ENCODE data around the gene PPP4R4.
"Not testable (repeated sequence)": the region's sequence is repeated elsewhere in the genome, so short reads cannot be mapped to it uniquely, and the experiment has no call there.

PPP4R4 gene

DNA sequence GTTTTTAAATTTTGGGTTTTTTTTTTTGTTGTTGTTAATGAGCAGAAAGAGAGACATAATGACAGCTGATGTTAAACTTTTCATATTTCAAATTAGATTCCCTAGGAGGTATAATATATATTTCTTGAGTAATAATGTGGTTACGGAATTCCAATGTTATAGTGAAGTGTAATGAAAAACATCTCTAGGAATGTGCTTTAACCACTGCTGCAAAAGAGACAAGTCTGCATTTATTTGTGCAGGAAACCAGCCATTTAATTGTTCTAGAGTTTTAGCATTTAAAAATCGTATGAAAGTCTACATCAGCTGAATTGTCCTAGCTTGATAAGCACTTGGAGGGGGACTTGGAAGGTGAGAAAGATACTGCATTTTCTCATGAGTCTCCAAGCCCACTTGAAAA, 104.6 kb downstream of the PPP4R4 start:
- DNase-seq: no peak

DNA sequence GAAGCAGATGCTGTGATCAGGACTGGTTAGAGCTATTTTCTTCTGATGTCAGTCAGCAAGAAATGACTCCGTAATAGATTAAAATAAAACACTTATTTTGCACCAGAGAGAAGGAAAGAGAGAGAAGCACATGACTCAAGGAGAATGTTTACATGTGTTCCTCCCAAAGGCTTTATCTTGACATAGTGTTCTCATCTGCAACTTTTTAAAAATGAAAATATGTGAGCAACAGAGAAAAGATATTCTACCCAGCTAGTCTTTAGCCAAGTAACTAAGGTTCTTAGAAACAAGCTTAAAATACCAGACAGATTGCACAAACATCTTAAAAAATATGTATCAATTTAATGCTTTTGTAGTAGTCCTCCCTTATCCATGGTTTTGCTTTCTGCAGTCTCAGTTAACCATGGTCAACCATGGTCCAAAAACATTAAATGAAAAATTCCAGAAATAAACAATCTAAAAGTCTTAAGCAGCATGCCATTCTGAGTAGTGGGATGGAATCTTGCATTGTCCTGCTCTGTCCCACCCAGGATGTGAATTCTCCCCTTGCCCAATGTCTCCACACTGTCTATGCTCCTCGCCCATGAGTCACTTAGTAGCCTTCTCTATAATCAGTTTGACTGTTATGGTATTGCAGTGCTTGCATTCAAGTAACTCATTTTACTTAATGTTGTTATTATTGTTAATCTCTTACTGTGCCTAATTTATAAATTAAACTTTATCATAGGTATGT, 109.0 kb downstream of the PPP4R4 start:
- DNase-seq: no peak

DNA sequence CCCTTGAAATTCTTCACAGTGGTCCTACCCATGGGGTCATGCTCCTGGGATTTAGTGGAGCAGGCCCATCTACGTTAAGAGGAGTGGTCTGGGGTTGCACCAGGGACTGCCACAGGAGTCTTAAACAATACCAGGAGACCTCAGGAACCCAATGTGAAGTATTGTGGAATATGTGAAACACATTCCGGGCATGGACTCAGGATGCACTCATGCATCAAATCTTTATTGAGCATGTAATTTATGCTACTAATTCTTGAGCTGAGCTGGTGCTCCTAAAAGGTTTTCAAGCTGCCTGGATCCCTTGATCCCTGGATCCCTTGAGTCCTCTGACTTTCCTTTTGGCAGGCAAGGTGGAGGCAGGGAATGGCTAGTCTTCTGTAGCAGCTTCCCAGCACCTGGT, 110.1 kb downstream of the PPP4R4 start:
- DNase-seq: no peak

DNA sequence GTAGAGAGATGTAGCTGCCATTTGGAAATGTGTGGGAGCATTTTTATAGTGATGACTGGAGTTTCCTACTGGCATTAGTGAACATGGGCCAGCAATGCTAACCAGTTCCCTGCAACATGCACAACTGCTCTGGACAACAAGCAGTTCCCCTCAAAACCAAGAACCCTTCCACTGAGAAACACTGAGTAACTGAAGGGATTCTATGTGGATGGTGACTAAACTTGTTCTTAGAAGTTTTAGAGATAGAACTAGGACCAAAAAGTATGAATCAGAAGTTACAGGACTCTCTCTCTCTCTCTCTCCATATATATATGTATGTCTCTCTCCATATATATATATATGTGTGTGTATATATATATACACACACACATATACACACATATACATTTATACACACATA, 111.0 kb downstream of the PPP4R4 start:
- DNase-seq: no peak

DNA sequence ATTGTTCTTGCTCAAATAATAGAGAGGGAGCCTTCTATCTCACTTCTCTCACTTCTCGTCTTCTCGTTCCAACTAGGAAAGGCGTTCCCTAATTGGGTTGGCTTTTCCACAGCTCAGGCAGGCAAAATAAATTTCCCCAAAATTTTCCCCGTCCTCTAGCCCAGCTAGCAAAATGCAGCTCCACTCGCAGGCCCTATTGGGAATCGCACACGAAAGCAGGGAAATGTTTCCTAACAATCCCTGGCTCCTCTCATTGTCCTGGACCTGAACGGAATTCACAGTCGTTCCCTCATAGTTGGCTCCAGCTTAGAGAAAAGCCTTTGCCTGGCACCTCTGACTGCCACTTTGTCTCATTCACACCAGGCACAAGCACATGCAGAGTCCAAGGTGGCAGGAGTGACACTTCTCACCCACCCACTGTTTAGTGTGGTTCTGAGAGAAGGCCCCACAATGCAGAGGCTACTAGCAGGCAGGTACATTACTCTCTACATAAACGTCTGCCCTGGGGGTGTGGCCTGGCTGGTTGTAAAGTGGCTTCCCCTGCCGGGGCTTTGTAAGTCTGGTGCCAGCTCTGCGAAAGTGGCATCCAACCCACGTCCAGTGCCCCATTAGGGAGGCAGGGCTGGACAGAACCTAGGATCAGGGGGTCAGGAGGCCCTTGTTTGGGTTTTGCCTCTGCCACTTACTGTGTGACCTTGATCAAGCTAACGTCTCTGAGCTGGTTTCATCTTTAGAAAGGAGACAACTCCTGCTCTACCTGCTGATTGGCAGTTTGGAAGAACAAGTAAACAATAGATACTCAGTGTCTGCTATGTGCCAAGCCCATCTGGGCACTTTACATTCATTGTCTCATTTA, 114.7 kb downstream of the PPP4R4 start:
- no peak for DNase-seq

DNA sequence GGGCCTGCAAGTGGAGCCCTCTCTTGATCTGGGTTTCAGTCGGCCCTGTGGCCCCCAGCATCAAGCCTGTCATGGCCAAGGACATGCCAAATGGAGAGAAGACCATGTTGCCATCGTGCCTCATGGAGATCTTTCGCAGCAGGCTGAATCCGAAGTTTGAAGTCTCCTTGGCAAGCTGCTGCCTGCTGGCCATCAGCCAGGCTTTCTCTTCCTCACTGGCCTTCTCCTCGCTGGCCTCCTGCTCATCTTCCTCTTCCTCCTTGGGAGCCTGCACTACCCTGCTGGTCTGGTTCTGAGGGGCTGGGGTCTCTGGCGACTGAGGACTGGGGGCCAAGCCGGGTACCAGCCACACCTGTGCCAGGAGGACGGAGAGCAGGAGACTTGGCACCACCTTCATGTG, 116.1 kb downstream of the PPP4R4 start:
- DNase-seq: no peak

DNA sequence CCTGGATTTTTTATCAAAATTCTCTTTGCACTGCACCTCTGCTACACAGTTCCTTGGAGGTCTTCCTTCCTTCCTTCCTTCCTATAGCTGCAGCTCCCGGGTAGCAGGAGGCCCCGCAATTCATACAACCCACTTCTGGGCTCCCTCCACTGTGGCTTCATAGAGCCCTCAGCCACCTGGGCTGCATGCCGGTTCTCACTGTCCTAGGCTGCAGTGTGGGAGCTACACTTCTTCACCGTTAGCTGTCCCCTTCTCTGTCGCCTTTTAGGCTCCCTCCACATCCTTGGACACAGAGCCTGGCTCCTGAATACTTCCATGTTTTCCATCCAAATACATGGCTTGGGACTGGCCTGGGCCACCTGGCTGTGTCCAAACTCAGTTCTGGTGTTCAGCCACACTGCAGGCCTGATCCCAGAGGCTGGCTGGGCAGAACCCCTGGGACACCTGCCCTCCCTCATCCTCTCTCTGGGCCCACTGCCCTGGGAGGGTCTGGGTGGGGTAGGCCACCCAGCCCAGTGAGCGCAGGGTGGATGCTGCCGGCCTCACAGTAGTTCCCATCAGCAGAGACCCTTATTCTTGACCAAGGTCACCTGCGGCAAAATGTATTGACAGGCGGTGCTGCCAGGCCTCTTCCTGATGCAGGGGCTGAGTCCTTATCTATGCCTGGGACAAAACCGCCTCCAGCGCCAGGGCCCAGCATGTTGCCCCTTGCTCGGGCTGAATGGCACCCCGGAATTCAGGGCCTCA, 117.2 kb downstream of the PPP4R4 start:
- DNase-seq: no peak

DNA sequence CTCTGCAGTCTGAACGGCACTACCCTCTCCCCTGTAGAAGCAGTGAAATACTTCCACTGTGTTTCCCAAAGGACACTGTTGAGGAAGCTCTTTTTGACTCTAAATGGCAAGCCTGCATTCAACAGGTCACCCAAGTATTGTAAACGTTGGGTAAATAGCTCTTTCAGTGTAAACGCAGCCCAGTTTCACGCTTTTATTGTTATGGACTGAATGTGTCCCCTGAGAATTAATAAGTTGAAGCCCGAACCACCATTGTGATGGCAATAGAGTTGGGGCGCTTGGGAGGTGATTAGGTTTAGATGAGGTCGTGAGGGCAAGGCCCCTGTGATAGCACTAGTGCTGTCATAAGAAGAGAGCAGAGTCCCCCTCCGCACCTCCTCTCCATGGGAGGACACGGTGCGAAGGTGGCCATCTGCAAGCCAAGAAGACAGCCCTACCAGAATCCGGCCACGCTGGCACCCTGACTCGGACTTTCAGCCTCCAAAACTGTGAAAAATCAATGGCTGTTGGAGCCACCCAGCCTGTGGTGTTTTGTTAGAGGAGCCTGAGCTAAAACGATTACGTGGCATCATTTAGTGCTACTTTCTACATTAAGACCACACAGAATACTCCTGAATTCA, 117.9 kb downstream of the PPP4R4 start:
- DNase-seq: no peak

DNA sequence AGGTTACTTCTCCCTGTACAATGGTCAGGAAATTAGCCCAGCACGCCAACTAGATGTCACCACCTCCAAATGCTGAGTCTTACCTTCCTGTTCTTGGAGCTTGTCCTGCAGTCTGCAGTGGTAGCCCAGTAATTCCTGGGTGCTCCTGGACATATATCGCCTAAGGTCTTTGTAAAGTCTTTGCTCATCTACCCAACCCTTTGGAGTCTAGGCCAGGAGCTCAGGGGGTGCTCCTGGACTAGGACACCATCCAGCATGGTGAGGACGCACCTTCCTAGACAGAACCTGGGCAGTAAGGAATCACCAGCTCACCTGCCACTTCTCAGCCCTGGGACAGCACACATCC, 118.4 kb downstream of the PPP4R4 start:
- DNase-seq: no peak

DNA sequence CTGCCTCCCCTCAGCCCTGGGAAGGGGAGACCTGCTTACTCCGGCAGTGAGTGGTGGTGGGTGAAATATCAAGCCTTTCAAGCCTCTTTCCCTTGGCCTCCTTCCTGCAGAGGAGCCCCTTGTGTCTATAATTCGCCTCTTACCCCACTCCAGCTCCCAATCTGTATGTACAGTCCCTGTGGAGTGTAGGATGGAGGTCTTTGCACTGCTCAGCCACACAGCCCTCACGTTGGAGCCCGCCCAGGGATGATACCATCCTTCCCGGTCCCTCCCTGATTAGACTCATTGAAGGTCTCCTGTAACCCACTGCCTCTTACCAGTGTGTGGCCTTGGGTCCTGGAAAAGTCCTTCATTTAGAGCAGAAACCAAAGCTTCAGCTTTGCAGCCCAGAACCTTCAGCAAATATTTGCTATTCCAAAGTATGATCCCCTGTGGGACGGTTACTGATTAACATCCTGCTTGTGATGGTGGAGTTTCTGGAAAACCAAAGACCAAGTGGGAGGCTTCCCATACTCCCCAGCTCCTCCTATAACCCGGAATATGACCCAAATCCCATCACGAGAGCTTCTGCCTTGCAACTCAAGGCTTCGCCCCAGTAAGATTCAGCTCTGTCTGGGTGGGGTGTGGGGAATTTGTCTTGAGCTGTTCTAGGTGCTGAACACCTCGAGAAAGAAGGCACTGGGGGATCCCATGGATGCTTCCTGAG, 118.9 kb downstream of the PPP4R4 start, which contains the start of gene SERPINA10:
SERPINA10 (minus strand) TSS at position 397 of the 706 bp plus-strand sequence. CDS start 2,675 bp downstream, outside the sequence.
- DNase-seq: no peak

DNA sequence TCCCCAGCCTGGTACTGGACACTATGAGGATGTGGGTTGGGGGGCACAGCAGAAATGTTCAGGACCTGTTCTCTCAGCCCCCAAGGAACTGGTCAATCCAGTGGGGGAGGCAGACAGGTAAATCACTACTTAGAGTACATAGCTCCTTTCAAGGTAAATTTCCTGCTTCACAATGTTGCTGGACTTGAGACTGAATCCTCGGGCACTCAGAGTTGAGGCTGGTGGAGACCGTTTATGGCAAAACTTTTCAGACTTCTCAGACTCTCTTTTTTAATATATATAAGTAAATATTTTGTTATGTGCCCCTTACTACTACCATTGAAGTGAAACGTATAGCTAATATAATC, 119.4 kb downstream of the PPP4R4 start:
- no peak for DNase-seq

DNA sequence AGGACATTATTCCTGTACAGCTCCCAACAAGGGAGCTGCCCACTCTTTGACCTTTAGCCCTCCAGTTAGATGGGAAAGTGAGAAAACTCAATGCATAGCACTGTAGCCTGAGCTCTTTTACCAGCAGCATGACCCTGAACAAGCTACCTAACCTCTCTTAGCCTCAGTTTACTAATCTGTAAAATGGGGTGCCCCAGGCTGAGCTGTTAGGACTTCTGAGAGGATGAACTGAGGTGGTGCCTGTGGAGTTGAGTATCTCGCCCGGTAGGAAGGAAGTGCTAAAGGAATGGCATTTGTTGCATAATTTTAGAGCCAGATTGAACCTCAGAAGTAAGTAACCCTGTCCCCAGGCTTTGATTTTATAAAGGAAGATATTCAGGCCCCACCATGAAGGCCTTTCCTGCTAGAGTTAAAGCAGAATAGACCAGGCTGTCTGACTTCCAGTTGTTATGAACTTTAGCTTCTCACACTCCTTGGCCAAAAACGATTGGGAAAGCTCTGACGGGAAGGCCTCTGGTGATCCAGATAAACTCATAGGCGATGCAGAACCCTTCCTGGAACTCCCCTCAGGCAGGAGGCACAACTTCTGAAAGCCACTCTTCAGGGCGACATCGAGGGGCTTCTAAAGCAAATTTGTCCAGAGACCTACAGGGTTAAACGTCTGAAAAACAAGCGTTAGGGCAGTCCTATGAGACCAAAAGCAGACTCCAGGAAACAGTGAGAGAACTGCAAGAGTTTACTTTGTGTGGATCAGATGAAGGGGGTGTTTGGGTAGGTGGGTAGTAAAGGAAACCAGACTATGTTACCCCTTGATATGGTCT, 121.4 kb downstream of the PPP4R4 start:
- no peak for DNase-seq

DNA sequence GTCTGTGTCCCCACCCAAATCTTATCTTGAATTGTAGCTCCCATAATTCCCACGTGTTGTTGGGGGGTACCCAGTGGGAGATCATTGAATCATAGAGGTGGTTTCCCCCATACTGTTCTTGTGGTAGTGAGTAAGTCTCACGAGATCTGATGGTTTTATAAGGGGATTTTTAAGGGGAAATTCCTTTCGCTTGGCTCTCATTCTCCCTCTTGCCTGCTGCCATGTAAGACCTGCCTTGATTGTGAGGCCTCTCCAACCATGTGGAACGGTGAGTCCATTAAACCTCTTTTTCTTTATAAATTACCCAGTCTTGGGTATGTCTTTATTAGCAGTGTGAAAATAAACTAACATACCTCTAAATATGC, 122.0 kb downstream of the PPP4R4 start:
- DNase-seq: not testable (repeated sequence)

DNA sequence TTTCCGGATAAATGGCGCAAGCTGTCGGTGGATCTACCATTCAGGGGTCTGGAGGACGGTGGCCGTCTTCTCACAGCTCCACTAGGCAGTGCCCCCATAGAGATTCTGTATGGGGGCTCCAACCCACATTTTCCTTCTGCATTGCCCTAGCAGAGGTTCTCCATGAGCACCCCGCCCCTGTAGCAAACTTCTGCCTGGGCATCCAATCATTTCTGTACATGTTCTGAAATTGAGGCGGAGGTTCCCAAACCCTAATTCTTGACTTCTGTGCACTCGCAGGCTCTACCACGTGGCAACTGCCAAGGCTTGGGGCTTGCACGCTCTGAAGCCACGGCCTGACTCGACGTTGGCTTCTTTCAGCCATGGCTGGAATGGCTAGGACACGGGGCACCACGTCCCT, 124.0 kb downstream of the PPP4R4 start:
- DNase-seq: no peak

DNA sequence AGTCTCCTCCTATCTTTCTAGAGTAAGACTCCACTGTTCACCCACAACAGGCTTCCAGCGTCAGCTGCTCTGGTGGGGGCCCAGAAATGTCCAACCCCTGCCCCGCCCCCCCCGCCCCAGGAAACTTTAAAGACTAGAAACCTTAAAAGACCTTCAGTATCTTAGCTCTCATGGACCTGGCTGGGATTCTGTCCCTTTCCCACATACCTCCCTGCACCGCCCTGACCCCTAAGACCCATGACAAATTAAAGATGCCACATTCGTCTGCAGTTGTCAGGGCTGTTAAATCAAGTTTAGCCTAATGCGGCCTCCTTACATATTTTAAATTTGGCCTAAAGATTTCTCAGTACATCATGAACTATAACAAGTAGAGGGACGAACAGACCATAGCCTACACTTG, 129.0 kb downstream of the PPP4R4 start:
- no peak for DNase-seq

DNA sequence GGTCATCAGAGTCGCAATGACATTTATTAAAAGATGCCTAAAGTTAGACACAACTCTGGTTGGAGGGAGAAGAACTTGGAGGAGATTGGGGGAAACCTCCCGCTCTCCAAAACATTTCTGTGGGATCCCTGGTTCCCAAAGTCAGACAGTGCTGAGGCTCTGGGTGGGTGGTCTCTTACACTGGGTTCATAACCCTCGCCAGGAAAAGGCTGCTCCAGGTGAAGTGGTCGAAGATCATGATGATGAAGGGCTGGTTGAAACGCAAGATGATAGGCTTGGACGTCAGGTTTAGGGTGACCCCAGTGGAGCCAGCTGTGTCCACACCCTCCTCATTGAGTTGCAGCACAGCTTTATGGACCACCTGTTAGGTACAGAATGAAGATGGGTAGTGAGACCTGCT, 130.1 kb downstream of the PPP4R4 start:
- no peak for DNase-seq

DNA sequence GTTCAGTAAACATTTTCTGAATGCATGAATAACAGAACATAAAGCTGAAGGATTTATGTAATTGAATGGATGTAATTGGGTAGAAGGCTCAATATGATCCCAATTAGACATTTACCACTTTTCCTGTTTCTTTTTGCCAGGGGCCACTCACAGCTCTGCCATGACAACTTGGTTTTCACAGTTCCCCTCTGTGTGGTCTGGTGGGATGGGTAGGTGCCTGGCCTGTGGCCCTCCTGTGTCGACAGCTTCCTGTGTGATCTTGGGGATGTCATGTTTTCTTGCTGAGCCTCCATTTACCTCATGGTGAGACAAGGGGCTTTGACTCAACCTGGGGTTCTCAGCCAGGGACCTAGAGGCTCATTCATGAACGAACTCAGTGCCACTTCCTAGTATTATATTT, 131.5 kb downstream of the PPP4R4 start:
- DNase-seq: no peak

DNA sequence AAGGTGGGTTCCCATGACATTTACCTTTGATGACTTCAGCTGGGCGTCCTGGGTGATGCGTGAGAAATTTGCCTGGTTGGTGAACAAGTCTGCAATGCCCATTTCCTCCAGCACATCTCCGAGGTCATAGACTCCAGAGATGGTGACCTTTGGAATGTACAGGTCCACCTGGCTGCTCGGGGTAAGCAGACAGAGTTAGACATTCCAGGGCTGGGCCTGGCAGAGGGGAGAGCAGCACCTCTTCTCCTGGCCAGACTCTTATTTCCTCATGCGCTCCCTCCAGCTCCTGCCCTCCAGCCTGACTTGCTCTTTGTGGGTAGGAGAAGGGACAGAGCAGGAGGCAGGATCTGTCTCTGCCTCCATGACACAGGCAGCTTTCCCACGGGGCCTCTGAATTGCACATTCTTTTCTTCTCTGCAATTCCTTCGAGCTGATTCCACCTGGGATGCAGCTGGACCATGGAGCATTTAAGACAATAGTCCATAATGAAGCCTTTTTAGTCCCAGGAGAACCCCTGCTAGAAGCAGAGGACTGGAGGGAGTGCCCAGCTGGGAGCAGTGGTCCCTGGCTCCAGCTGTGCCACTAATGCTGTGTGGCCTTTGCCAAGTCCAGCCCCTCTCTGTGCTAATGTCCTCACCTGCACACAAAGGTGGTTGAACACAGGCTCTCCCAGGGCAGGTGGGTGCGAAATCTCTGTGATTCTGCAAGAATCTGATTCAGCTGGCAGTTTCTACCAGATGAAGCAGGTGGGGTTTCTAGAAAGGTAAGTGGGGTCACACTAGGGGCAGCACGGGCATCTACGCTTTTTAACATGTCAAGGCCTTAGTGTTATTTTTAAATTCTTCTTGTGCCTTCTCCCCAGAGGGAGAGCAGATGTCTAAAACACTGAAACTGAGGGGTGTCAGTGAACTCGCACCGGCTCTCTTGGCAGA, 132.2 kb downstream of the PPP4R4 start:
- no peak for DNase-seq

DNA sequence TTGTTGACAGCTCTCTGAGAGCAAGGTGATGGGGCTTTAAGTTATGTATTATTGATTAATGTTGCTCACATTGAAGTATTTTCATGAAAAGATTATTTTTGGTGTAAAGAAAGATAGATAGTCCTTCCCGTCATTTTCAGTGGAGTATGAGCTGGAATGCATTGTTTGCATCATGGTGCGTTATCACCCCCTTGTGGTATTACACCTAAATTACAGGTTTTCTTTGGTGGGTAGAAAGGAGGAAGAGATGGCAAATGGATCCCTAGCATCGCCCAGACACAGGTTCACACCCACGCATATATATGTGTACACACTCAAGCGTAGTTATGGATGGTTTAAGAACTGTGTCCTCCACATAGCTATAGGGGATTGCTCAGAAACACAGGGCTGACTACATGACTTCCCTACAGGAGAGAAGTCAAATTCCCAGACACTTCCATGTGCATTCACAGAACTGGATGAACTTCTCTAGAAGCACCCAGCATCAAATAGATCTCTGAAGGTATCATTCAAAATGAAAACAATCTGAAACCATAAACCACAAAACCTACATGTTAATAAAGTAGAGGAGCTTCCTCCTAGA, 133.4 kb downstream of the PPP4R4 start:
- no peak for DNase-seq

DNA sequence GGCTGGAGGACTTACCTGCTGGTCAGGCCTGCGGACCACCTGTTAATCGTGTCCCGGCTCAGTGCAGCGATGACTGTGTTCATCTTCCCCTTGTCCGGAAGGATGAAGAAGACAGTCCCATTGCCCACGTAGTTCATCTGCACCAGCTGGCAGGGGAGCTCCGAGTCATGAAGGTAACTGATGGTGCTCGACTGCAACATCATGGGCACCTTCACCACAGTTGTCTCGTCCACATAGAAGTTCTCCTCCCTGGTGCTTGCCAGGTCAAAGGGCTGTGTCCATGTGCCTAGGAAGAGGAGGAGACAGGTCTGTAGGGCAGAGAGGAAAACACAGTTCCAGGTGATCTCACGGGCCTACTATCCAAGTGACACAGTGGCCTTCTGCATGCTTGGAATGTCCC, 135.6 kb downstream of the PPP4R4 start:
- no peak for DNase-seq
